Measurements from ENCODE around the gene GRK4.

- TF ChIP-seq CTCF (IDR thresholded peaks at IDR 0.05; ENCODE audit: low read depth, low read length) (no peak), EZH2phosphoT487 (IDR thresholded peaks at IDR 0.05; ENCODE audit: low read depth) (no peak)
These were observed 40.2 kb upstream of the GRK4 start for GRCh38 chr4:2923141-2923551.
